Measurements from ENCODE around the gene TWF1.

DNA sequence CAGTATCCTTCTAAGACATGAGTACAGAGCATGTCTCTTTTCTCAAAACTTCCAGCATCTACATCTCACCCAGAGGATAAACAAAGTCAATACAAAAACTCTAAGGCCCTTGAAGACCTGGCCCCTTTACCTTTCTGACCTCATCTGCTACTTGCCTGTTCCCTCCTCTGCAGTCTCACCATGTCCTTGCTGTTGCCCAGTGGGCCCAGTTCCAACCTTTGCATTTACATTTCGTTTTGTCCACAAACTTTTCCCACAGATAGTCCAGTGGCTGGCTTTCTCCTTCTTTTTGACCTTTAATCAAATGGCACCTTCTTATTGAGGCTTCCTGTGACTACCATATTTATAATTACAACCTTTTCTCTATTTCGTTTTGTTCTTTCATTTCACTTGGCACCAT lies 45.7 kb downstream of the TWF1 start:
- TF ChIP-seq POLR2A (IDR thresholded peaks at IDR 0.05) = no peak
- TF ChIP-seq, protein P1, sequence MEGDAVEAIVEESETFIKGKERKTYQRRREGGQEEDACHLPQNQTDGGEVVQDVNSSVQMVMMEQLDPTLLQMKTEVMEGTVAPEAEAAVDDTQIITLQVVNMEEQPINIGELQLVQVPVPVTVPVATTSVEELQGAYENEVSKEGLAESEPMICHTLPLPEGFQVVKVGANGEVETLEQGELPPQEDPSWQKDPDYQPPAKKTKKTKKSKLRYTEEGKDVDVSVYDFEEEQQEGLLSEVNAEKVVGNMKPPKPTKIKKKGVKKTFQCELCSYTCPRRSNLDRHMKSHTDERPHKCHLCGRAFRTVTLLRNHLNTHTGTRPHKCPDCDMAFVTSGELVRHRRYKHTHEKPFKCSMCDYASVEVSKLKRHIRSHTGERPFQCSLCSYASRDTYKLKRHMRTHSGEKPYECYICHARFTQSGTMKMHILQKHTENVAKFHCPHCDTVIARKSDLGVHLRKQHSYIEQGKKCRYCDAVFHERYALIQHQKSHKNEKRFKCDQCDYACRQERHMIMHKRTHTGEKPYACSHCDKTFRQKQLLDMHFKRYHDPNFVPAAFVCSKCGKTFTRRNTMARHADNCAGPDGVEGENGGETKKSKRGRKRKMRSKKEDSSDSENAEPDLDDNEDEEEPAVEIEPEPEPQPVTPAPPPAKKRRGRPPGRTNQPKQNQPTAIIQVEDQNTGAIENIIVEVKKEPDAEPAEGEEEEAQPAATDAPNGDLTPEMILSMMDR (IDR thresholded peaks at IDR 0.05) = no peak

Measured in body of pancreas (tissue), 4 donors.